Liver (tissue), 3 donors: ENCODE data around the gene CENPV.

Experiments
- CTCF ChIP-seq: fragments of 150-350 bp; IDR thresholded peaks from 2 replicates; pipeline ENCODE4 v1.5.1; 2017; ENCODE audit warnings: improper control_type of control experiment, low read depth, low read length; ENCODE audit not compliant: missing input control
- RAD21 ChIP-seq, 2 donors: IDR thresholded peaks; 2 replicates each; pipeline ENCODE4 v1.6.1; 2016; ENCODE audit warnings: antibody characterized with exemption in 2 of 2, mild to moderate bottlenecking in 2 of 2
- donor health status: healthy.
- donor health status: healthy.

- TF ChIP-seq CTCF (no peak), RAD21 (IDR thresholded peaks at IDR 0.05) (no peak)
These were observed 477 bp downstream of the CENPV start for GRCh38 chr17:16352667-16353316.
